DND-41 (cell line): ENCODE data around the gene FLNC.

Experiments used
- ATAC-seq: fragments of 200-7000 bp; cut with Tn5 transposase; 3 replicates; pipeline ENCODE4 v1.9.1; 2021; ENCODE audit warnings: low read depth; ENCODE audit not compliant: insufficient read depth
- DNase-seq: peaks from one replicate; pipeline ENCODE4 v3.0.0-alpha.2; 2020
- H2AFZ ChIP-seq: 2 replicates; pipeline ENCODE4 v1.6.0; 2012; ENCODE audit warnings: low read depth, low read length
- H3K27ac ChIP-seq: 2 replicates; pipeline ENCODE4 v1.5.1; 2012; ENCODE audit warnings: low read length, inconsistent platforms
- H3K27me3 ChIP-seq: fragments of 200-600 bp; sonication (generic); 2 replicates; pipeline ENCODE4 v1.6.0; 2012; ENCODE audit warnings: low read length, mild to moderate bottlenecking, inconsistent platforms; ENCODE audit not compliant: insufficient read depth, poor library complexity
- H3K36me3 ChIP-seq: 2 replicates; pipeline ENCODE4 v1.5.1; 2012; ENCODE audit warnings: low read length, inconsistent platforms; ENCODE audit not compliant: insufficient read depth
- H3K4me1 ChIP-seq: 2 replicates; pipeline ENCODE4 v1.5.1; 2012; ENCODE audit warnings: mild to moderate bottlenecking, low read length; ENCODE audit not compliant: insufficient read depth
- H3K4me2 ChIP-seq: 2 replicates; pipeline ENCODE4 v1.6.0; 2012; ENCODE audit warnings: mild to moderate bottlenecking, moderate library complexity, low read length, inconsistent platforms; ENCODE audit not compliant: insufficient read depth
- H3K4me3 ChIP-seq, 2 experiments: fragments of 200-600 bp in 1 of 2; shearing (Covaris generic) in 1 of 2; 2 replicates each; pipeline ENCODE4 v1.5.1; 2012 to 2016; ENCODE audit warnings: inconsistent platforms in 2 of 2, low read length in 2 of 2, mild to moderate bottlenecking in 2 of 2, low read depth in 1 of 2, moderate library complexity in 1 of 2
- H3K79me2 ChIP-seq: 2 replicates; pipeline ENCODE4 v1.6.0; 2012; ENCODE audit warnings: low read length, inconsistent platforms; ENCODE audit not compliant: insufficient read depth
- H3K9ac ChIP-seq: 2 replicates; pipeline ENCODE4 v1.6.0; 2012; ENCODE audit warnings: low read depth, mild to moderate bottlenecking, inconsistent platforms, low read length, moderate library complexity
- H3K9me3 ChIP-seq: 2 replicates; pipeline ENCODE4 v1.5.1; 2012; ENCODE audit warnings: low read length, moderate library complexity, mild to moderate bottlenecking, inconsistent platforms; ENCODE audit not compliant: insufficient read depth, severe bottlenecking
- H4K20me1 ChIP-seq: 2 replicates; pipeline ENCODE4 v1.6.0; 2012; ENCODE audit warnings: low read length; ENCODE audit not compliant: insufficient read depth
- CTCF ChIP-seq: IDR thresholded peaks from 2 replicates; pipeline ENCODE4 v1.5.1; 2012; ENCODE audit warnings: borderline replicate concordance, low read length, moderate library complexity, mild to moderate bottlenecking; ENCODE audit not compliant: poor library complexity, severe bottlenecking; ENCODE audit errors: extremely low read depth
- EZH2 ChIP-seq: IDR thresholded peaks from 3 replicates; pipeline ENCODE4 v1.6.1; 2012; ENCODE audit warnings: borderline replicate concordance, low read depth, mild to moderate bottlenecking, moderate library complexity, low read length, inconsistent platforms; ENCODE audit not compliant: severe bottlenecking

The FLNC gene

GRCh38 chr7:128838109-128838779, 8.0 kb downstream of the FLNC start:
- H3K36me3 ChIP-seq, result no peaks in the 10 kb centered on the region
- no peaks in the 10 kb centered on the region for H3K9me3 ChIP-seq
- H3K27me3 ChIP-seq, result no peaks in the 10 kb centered on the region
- no peaks in the 10 kb centered on the region for H3K4me1 ChIP-seq
- no peak overlapping the region for H3K27ac ChIP-seq
- no peak overlapping the region for H2AFZ ChIP-seq
- ATAC-seq (no peak), DNase-seq (no peak)
- no peak overlapping the region for H3K4me2 ChIP-seq
- H3K4me3 ChIP-seq, result no peak overlapping the region
- H4K20me1 ChIP-seq, result 0 out of 2 replicates have a peak, but pooled peaks cover 3% of the 10 kb centered on the region
- no peak for TF ChIP-seq EZH2
- no peak for TF ChIP-seq CTCF
- H3K79me2 ChIP-seq, result no peaks in the 10 kb centered on the region
- H3K9ac ChIP-seq, result no peak overlapping the region

- Histone ChIP-seq H3K4me2 (no peak overlapping the region), H3K4me1 (no peaks in the 10 kb centered on the region), H3K4me3 (no peak overlapping the region), H3K36me3 (no peaks in the 10 kb centered on the region), H4K20me1 (0 out of 2 replicates have a peak, but pooled peaks cover 3% of the 10 kb centered on the region), H3K27ac (no peak overlapping the region), H3K79me2 (no peaks in the 10 kb centered on the region), H2AFZ (no peak overlapping the region), H3K9me3 (no peaks in the 10 kb centered on the region), H3K9ac (no peak overlapping the region), H3K27me3 (no peaks in the 10 kb centered on the region)
- no peak for ATAC-seq
- no peak for TF ChIP-seq CTCF
- TF ChIP-seq EZH2, result no peak
- no peak for DNase-seq
Observed at GRCh38 chr7:128838981-128839731, 8.9 kb downstream of the FLNC start.

- H3K9me3 ChIP-seq, result no peaks in the 10 kb centered on the region
- no peak overlapping the region for H2AFZ ChIP-seq
- no peak for ATAC-seq
- H3K27me3 ChIP-seq, result no peaks in the 10 kb centered on the region
- no peak overlapping the region for H3K4me2 ChIP-seq
- no peaks in the 10 kb centered on the region for H3K36me3 ChIP-seq
- no peaks in the 10 kb centered on the region for H3K4me1 ChIP-seq
- H3K4me3 ChIP-seq, result no peak overlapping the region
- H4K20me1 ChIP-seq, result 0 out of 2 replicates have a peak, but pooled peaks cover 3% of the 10 kb centered on the region
- H3K9ac ChIP-seq, result no peak overlapping the region
- TF ChIP-seq CTCF (no peak), EZH2 (no peak)
- no peaks in the 10 kb centered on the region for H3K79me2 ChIP-seq
- H3K27ac ChIP-seq, result no peak overlapping the region
- DNase-seq, result no peak
Observed at GRCh38 chr7:128839751-128840177, 9.6 kb downstream of the FLNC start.
